ENCODE results near the gene PTDSS2. TPM values are rescaled to one million over a fixed set of nuclear protein-coding genes. Genes with fewer than 3 reads are reported as not detected.
A peak's percentile ranks its signal among the peaks of the same experiment; 100 is the strongest.

The PTDSS2 gene
- total and polyA plus RNA-seq, 11 donors = 20.3 to 43.0 (median 25.7) TPM

GRCh38 chr11:441418-442274 lies 8.4 kb upstream of the PTDSS2 start, which contains the start of gene ANO9:
Gene ANO9 (minus strand): TSS chr11:442011. CDS start chr11:441926, 85 bp downstream.
- no peaks in the 10 kb centered on the region for H3K36me3 ChIP-seq
- intact Hi-C loops (cut with DNase I) = no loop called here
- peak within 1 kb of the TSS in 1 of 12 donors; percentile 52 for H3K4me3 ChIP-seq
- no peak within 1 kb of the TSS for H3K27ac ChIP-seq
- peak in 1 of 4 donors; percentile 16 for ATAC-seq
- no peaks in the 10 kb centered on the region for H3K9me3 ChIP-seq
- TF ChIP-seq POLR2A (IDR thresholded peaks at IDR 0.05) (no peak), CTCF (IDR thresholded peaks at IDR 0.05) (no peak)
- H3K4me1 ChIP-seq = peaks cover 0 to 10% (median 0%) of the 10 kb centered on the region in 12 donors
- peak in 1 of 5 donors; percentile 14 for DNase-seq
- WGBS, 4 donors = 11 to 25% (median 14%) methylated on average over 20 to 35 of the region's 35 CpGs
- peaks cover 0 to 55% (median 18%) of the 10 kb centered on the region in 9 donors for H3K27me3 ChIP-seq

- H3K27me3 ChIP-seq = peaks cover 0 to 49% (median 18%) of the 10 kb centered on the region in 9 donors
- intact Hi-C loops (cut with DNase I) = no loop called here
- no peak for ATAC-seq
Observed at GRCh38 chr11:442611-443081, 7.4 kb upstream of the PTDSS2 start.

GRCh38 chr11:443542-444199 lies 6.4 kb upstream of the PTDSS2 start:
- Histone ChIP-seq H3K4me1 (peaks cover 0 to 19% (median 7%) of the 10 kb centered on the region in 12 donors), H3K4me3 (no peak overlapping the region), H3K27ac (no peak overlapping the region), H3K9me3 (no peaks in the 10 kb centered on the region), H3K36me3 (no peaks in the 10 kb centered on the region), H3K27me3 (peaks cover 0 to 42% (median 18%) of the 10 kb centered on the region in 9 donors)
- intact Hi-C loops (cut with DNase I) = no loop called here
- no peak for ATAC-seq
- peak in 2 of 5 donors; percentile 9 to 27 for DNase-seq
- WGBS, 4 donors = 69 to 75% (median 71%) methylated on average over 16 of the region's 16 CpGs
- TF ChIP-seq CTCF (IDR thresholded peaks at IDR 0.05) (no peak), POLR2A (IDR thresholded peaks at IDR 0.05) (no peak)

More at GRCh38 chr11:442611-443081, 7.4 kb upstream of the PTDSS2 start:
- 45 to 80% (median 62%) methylated on average over 9 to 16 of the region's 16 CpGs for WGBS, 4 donors
- peak in 1 of 5 donors; percentile 12 for DNase-seq
- Histone ChIP-seq H3K4me1 (peaks cover 0 to 11% (median under 1%) of the 10 kb centered on the region in 12 donors), H3K9me3 (no peaks in the 10 kb centered on the region), H3K36me3 (no peaks in the 10 kb centered on the region), H3K4me3 (no peak overlapping the region), H3K27ac (no peak overlapping the region)
- TF ChIP-seq POLR2A (IDR thresholded peaks at IDR 0.05) (no peak), CTCF (IDR thresholded peaks at IDR 0.05) (no peak)

All from heart left ventricle (tissue), 16 donors.